Measurements from ENCODE around the gene ERBIN.
"Not testable (repeated sequence)": the region's sequence is repeated elsewhere in the genome, so short reads cannot be mapped to it uniquely, and the experiment has no call there.

Gene ERBIN

DNA sequence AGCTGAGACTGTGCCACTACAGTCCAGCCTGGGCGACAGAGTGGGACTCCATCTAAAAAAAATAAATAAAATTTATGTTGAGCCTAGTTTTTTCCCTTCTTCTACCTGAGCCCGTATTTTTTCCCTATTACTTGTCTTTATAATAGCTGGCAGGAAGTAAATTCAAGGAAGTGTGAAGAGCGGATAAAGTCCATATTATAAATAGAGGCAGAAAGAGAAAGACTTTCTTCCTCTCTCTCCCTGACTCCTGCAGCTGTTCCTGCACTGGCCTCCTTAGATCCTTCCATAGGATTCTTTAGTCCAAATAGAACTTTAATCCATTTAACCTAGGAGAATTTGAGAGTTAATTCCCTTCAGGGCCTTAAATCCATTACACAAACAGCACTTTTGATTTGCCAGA lies 10.3 kb upstream of the ERBIN start:
- FAIRE-seq: no peak

GRCh38 chr5:65916636-65917035 lies 9.7 kb upstream of the ERBIN start:
- no peak for FAIRE-seq

DNA sequence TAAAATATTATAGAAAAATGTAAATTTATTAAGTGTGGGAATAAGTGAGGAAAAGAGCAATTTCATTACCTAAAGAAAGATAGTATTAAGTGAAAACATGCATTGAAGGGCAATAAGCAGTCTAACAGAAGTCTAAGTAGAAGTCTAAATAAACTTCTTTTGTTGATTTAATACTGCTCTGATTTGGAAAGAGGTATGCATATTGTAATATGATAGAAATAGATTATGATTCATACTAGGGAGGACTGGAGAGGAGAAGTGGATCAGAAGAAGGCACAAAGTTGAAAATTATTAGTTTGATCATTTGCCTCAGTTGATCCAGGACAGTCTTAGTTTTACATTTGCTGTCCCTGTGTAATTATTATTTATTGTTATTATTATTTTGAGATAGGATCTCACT lies 6.6 kb upstream of the ERBIN start:
- FAIRE-seq: no peak

GRCh38 chr5:65923339-65923738 lies 3.0 kb upstream of the ERBIN start:
- FAIRE-seq: no peak

- peak; percentile 61 for FAIRE-seq
These were observed 1.9 kb upstream of the ERBIN start for GRCh38 chr5:65924366-65925043.

GRCh38 chr5:65925044-65925600 lies 1.3 kb upstream of the ERBIN start:
- no peak for FAIRE-seq

GRCh38 chr5:65925601-65926275 lies 637 bp upstream of the ERBIN start:
- no peak for FAIRE-seq

DNA sequence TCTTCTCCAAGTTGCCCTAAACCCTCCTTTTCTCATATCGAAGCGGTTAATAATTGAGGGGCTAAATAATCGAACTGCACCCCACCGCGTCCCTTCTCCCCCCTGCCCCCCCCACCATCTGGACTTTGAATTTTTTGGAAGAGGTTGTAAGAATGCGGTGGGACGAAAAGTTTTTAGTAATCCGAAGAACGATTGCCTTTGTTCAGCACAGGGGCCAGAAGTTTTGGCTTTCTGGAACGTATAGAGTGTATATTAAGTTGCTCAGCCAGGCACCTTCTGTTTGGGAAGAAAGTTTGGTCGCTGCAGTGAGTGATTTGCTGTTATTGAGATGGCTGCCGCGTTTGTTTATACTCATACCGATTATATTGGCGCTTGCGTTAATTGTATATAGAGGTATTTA lies 518 bp downstream of the ERBIN start:
- FAIRE-seq: no peak

DNA sequence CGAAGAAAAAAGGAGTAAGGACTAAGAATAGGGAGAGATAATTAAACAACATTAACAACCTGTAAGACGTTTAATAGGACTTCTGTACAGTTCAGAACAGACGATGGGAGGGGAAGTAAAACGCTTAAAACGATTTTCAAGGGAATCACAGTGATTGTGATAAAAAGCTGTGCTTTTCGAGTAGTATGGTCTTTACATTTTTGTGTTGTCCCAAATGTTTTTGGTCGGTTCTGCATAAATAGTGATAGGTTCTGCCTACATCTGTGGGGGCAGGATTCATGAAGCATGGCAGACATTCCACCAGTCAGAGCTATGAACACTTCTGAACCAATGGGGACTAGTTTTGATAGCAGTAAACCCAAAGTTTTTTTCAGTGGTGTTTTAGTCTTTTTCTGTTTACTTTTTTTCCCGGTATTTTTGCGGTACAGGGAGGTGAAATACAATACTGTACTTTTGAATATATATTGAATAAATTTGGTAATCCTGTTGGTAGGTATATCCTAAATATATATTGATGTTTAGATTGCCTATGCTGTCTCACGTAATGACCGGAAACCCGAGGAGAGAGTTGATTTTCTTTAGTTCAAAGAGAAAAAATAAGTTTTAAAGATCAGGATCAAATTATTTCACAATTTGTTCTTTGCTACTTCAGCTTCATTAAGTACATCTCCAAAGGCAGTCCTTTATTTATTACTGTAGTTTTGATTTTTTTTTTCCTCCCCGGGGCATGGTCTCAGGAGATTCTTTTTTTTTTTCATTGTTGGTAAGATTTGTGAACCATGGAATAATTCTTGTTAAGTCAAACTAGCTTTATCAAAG lies 1.3 kb downstream of the ERBIN start:
- no peak for FAIRE-seq

- FAIRE-seq: no peak
These were observed 2.0 kb downstream of the ERBIN start for GRCh38 chr5:65928322-65928752.

GRCh38 chr5:65928860-65929259 lies 2.5 kb downstream of the ERBIN start:
- FAIRE-seq: no peak

DNA sequence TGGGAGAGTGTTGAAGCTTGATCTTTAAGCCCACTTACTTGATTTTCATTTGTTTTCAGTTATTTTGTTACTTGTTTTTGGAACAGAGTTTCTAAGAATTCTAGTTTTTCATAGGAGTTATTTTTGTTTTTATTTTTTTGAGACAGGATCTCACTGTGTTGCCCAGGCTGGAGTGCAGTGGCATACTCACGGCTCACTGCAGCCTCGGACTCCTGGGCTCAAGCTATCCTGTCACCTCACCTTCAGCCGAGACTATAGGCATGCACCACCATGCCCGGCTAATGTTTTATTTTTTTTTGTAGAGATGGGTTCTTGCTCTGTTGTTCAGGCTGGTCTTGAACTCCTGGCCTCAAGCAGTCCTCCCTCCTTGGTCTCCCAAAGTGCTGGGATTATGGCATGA lies 6.3 kb downstream of the ERBIN start:
- FAIRE-seq: no peak

DNA sequence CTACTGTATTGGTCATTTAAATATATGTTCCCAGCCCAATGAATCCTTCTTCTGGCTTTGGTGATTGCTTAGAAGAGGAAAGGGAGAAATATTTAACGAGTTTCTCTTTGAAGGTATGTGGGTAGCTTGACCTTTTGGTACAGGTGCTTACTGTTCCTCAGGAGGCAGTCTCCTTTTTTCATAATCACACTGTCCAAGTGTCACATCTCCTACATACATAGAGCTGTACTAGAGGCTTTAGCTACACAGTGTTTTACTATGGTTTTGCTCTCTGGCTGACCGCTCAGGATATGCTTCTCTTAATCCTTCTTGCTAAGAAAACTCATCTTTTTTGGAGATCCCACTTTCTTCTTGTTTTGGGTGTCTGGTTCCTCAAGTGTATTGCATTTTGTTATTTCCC lies 6.9 kb downstream of the ERBIN start:
- FAIRE-seq: no peak

DNA sequence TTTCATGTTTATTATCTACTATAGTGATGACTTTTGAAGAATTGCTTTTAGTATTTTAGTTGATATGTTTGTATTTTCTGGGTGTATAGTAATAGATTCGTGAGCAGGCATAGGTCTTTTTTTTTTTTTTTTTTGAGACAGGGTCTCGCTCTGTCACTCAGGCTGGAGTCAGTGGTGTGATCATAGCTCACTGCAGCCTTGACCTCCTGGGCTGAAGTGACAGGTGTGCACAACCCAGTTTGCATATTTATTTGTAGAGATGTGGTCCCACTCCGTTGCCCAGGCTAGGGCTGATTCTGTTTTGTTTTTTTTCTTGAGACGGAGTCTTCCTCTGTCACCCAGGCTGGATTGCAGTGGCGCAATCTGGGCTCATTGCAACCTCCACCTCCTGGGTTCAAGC lies 11.9 kb downstream of the ERBIN start:
- no peak for FAIRE-seq

DNA sequence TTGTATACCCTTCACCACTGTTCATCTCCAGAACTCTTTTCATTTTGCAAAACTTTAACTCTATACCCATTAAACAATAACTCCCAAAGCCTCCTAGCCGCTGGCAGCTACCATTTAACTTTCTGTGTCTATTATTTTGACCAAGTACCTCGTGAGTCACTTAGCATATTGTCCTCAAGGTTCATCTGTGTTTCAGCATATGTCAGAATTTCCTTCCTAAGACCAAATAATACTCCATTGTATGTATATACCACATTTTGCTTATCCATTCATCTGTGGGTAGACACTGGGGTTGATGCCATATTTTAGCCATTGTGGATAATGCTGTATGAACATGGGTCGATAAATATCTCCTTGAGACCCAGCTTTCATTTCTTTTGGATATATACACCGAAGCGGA lies 17.4 kb downstream of the ERBIN start:
- no peak for FAIRE-seq

DNA sequence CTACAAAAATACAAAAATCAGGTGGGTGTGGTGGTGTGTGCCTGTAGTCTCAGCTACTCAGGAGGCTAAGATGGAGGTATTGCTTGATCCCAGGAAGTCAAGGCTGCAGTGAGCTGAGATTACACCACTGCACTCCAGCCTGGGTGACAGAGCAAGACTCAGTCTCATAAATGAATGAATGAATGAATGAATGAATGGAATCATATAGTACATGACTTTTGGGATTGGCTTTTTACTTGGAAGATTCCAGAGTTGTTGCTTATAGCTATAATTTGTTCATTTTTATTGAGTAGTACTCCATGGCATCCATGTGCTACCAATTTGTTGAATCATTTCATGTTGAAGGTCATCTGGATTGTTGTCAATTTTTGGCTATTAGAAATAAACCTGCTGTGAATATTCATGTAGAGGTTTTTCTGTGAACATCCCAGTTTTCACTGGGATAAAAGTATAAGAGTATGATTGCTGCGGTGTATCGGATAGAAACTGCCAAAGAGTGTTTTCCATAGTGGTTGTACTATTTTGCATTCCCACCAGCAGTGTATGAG lies 19.9 kb downstream of the ERBIN start:
- FAIRE-seq: no peak

DNA sequence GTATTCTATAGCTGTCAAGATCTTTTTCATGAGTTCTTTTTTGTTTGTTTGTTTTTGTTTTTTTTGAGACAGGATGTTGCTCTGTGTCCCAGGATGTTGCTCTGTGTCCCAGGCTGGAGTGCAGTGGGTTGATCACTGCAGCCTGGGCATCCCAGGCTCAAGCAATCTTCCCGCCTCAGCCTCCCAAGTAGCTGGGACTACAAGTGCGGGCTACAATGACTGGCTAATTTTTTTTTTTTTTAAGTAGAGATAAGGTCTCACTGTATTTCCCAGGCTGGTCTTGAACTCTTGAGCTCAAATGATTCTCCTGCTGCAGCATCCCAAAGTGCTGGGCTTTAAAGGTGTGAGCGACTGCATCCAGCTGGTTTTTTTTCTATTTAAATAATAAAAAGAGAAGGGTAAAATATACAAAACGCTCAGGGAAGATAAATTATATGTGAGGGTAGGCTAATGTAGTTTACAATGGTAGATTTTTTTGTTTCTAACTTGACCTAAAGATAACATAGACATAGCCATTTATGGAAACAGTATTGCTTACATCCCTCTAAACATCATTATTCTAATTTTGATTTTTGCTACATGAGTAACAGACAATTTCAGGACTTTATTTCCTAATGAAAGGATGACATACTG lies 21.9 kb downstream of the ERBIN start:
- no peak for FAIRE-seq

- FAIRE-seq: no peak
These were observed 25.0 kb downstream of the ERBIN start for GRCh38 chr5:65951330-65951729.

GRCh38 chr5:65952259-65952658 lies 25.9 kb downstream of the ERBIN start:
- FAIRE-seq: no peak

DNA sequence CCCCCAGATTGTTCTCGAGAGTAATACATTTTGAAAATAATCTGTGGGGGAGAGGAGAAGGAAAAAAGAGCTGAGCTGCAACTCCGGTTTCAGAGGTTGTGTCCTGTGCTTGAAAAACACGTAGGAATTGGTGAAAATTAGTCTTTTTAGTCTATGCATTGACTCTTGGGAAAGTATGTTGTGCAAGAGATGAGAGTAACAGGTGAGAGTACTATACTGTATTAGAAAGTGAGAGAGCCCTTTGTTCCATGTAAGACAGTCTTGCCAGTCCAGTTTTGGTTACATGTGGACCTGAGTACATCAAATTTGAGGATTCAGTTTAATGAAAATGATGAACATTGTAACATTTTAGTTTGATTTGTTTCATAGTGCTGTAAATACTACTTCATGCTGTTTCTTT lies 27.8 kb downstream of the ERBIN start:
- FAIRE-seq: no peak

- FAIRE-seq: no peak
These were observed 29.4 kb downstream of the ERBIN start for GRCh38 chr5:65955746-65956145.

- not testable (repeated sequence) for FAIRE-seq
These were observed 31.3 kb downstream of the ERBIN start for GRCh38 chr5:65957703-65958102.

- FAIRE-seq: peak; percentile 94
These were observed 35.3 kb downstream of the ERBIN start for GRCh38 chr5:65961633-65962032.

All from islet of Langerhans (tissue), 1 donor.